A549 (cell line): ENCODE data around the gene PKDCC.

Experiments
- CHD2 ChIP-seq: fragments of 150-350 bp; IDR thresholded peaks from 2 replicates; pipeline ENCODE4 v1.6.1; 2014; ENCODE audit warnings: low read length; ENCODE audit not compliant: partially characterized antibody
- EP300 ChIP-seq, 2 experiments: fragments of >200 bp; sonication (Bioruptor Twin); formaldehyde crosslinking; IDR thresholded peaks; 2 replicates in 1 of 2; 3 replicates in 1 of 2; pipeline ENCODE4 v1.6.1; 2016 to 2017
- ESRRA ChIP-seq: fragments of 150-350 bp; IDR thresholded peaks from 2 replicates; pipeline ENCODE4 v1.6.1; 2014; ENCODE audit warnings: mild to moderate bottlenecking, low read length, borderline replicate concordance
- HDAC2 ChIP-seq: fragments of 200-600 bp; sonication (generic); IDR thresholded peaks from 2 replicates; pipeline ENCODE4 v1.6.1; 2016
- MYC ChIP-seq: IDR thresholded peaks from 2 replicates; pipeline ENCODE4 v1.6.1; 2012; ENCODE audit warnings: mild to moderate bottlenecking, inconsistent platforms, low read length, improper control_type of control experiment, borderline replicate concordance
- POLR2A ChIP-seq: IDR thresholded peaks from 2 replicates; pipeline ENCODE4 v1.6.1; 2012; ENCODE audit warnings: mild to moderate bottlenecking, low read length
- RAD21 ChIP-seq, 2 experiments: fragments of >200 bp in 1 of 2; sonication (Bioruptor Twin) in 1 of 2; formaldehyde crosslinking in 1 of 2; IDR thresholded peaks in 1 of 2; conservative IDR thresholded peaks in 1 of 2; 2 replicates in 1 of 2; 3 replicates in 1 of 2; pipeline ENCODE4 v1.6.1; 2012 to 2018; ENCODE audit warnings: inconsistent platforms in 1 of 2
- SMC3 ChIP-seq: fragments of >200 bp; sonication (Bioruptor Twin); formaldehyde crosslinking; IDR thresholded peaks from 3 replicates; pipeline ENCODE4 v1.6.1; 2018; ENCODE audit warnings: inconsistent platforms
- TP53 ChIP-seq: fragments of 250-450 bp; sonication (Bioruptor Pico); IDR thresholded peaks from 2 replicates; pipeline ENCODE4 v1.5.0; 2021; ENCODE audit warnings: mild to moderate bottlenecking, moderate library complexity
- TF ChIP-seq, protein P1 (sequence below): fragments of >200 bp; sonication (Bioruptor Twin); formaldehyde crosslinking; IDR thresholded peaks from 3 replicates; pipeline ENCODE4 v1.5.1; 2016
- TF ChIP-seq, protein P2 (sequence below): fragments of 250-450 bp; sonication (Bioruptor Pico); IDR thresholded peaks from 2 replicates; pipeline ENCODE4 v1.5.0; 2021; ENCODE audit warnings: mild to moderate bottlenecking, moderate library complexity, borderline replicate concordance
- TF ChIP-seq, protein P3 (sequence below): IDR thresholded peaks from 2 replicates; pipeline ENCODE4 v1.6.1; 2012

DNA sequence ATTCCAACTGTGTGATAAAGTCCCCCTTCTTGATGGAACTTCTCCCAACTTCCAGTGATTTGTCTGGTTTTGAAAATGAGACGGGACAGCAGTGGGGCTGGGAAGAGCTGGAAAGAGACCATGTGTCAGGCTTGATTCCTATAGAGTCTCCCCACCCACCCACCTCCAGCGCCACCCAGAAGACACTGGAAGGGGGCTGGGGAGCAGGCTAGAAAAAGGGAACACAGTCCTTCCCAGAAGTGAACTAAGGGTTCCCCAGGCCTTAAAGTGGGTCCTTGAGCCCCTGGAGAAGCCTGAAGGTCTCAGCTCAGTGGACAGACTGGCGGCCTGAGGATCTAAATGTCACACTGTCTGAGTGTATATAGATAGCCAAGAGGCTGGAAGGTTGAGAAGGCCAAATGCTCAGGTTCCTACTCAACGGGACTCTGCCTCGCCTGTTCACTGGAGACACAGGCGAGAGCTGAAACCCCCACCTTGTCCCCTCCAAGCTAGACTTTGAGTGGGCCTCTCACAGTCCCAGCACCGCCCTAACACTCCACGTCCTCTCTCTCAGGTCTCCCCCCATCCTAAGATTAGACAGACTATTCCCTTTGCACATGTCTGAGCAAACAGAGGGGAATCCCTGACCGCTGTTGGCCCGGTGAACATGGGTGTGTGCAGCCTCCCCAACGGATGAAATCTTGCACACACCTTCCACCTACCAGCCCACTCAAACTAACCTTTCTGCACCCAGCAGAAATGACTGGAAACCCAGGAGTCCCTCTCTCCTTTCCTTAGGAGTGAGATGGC is 1.6 kb downstream of the PKDCC start:
- TF ChIP-seq, protein P1, sequence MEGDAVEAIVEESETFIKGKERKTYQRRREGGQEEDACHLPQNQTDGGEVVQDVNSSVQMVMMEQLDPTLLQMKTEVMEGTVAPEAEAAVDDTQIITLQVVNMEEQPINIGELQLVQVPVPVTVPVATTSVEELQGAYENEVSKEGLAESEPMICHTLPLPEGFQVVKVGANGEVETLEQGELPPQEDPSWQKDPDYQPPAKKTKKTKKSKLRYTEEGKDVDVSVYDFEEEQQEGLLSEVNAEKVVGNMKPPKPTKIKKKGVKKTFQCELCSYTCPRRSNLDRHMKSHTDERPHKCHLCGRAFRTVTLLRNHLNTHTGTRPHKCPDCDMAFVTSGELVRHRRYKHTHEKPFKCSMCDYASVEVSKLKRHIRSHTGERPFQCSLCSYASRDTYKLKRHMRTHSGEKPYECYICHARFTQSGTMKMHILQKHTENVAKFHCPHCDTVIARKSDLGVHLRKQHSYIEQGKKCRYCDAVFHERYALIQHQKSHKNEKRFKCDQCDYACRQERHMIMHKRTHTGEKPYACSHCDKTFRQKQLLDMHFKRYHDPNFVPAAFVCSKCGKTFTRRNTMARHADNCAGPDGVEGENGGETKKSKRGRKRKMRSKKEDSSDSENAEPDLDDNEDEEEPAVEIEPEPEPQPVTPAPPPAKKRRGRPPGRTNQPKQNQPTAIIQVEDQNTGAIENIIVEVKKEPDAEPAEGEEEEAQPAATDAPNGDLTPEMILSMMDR: no peak
- TF ChIP-seq POLR2A (no peak), ESRRA (no peak), CHD2 (no peak), SMC3 (no peak), HDAC2 (no peak), EP300 (IDR thresholded peaks at IDR 0.05) (no peak), RAD21 (conservative IDR thresholded peaks at IDR 0.05 in 1 of 2, IDR thresholded peaks at IDR 0.05 in 1 of 2) (no peak), MYC (no peak), TP53 (CRISPR knock-in tag) (no peak)
- TF ChIP-seq, protein P2, sequence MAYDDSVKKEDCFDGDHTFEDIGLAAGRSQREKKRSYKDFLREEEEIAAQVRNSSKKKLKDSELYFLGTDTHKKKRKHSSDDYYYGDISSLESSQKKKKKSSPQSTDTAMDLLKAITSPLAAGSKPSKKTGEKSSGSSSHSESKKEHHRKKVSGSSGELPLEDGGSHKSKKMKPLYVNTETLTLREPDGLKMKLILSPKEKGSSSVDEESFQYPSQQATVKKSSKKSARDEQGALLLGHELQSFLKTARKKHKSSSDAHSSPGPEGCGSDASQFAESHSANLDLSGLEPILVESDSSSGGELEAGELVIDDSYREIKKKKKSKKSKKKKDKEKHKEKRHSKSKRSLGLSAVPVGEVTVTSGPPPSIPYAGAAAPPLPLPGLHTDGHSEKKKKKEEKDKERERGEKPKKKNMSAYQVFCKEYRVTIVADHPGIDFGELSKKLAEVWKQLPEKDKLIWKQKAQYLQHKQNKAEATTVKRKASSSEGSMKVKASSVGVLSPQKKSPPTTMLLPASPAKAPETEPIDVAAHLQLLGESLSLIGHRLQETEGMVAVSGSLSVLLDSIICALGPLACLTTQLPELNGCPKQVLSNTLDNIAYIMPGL (CRISPR knock-in tag): no peak
- TF ChIP-seq, protein P3, sequence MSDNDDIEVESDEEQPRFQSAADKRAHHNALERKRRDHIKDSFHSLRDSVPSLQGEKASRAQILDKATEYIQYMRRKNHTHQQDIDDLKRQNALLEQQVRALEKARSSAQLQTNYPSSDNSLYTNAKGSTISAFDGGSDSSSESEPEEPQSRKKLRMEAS: no peak
